H1 (cell line): Measurements from ENCODE around the gene EIF4A3. TPM values are rescaled to one million over a fixed set of nuclear protein-coding genes. Genes with fewer than 3 reads are reported as not detected.

Experiments
- CTCF ChIA-PET: fragments of 300-600 bp; sonication (Branson Sonifier 250); formaldehyde crosslinking; loops from one replicate; lab custom pipeline; 2021; ENCODE audit not compliant: partially characterized antibody; lab: Charles Lee
- POLR2A ChIA-PET: fragments of 300-600 bp; sonication (Branson Sonifier 250); formaldehyde crosslinking; loops from one replicate; lab custom pipeline; 2021; ENCODE audit warnings: inconsistent platforms; ENCODE audit not compliant: partially characterized antibody; lab: Charles Lee
- DNase-seq, 2 experiments: peaks; one replicate each; pipeline versions ENCODE4 v3.0.0 to v3.0.0-alpha.2; 2010 to 2022; ENCODE audit warnings: low spot score in 2 of 2, low read depth in 1 of 2, mixed read lengths in 1 of 2
- FAIRE-seq: peaks from 2 replicates; lab custom pipeline; 2011; peaks lifted over from hg19 to GRCh38; lab: Jason Lieb, UNC
- H2AFZ ChIP-seq: 2 replicates; pipeline ENCODE4 v1.8.1; 2012; ENCODE audit warnings: low read length, inconsistent platforms
- H2AK5ac ChIP-seq: 2 replicates; pipeline ENCODE4 v1.6.1; 2013; ENCODE audit warnings: low read depth, low read length
- H2BK120ac ChIP-seq: replicated peaks from 2 replicates; pipeline ENCODE3; 2013; ENCODE audit warnings: low read depth, low read length, inconsistent platforms
- H2BK12ac ChIP-seq: 2 replicates; pipeline ENCODE4 v1.6.1; 2013; ENCODE audit warnings: low read depth, low read length
- H2BK15ac ChIP-seq: 2 replicates; pipeline ENCODE4 v1.6.1; 2013; ENCODE audit warnings: low read length
- H2BK20ac ChIP-seq: 2 replicates; pipeline ENCODE4 v1.6.1; 2013; ENCODE audit warnings: low read length
- H2BK5ac ChIP-seq: 2 replicates; pipeline ENCODE4 v1.6.1; 2013; ENCODE audit warnings: low read depth, low read length
- H3K14ac ChIP-seq: 2 replicates; pipeline ENCODE4 v1.6.1; 2013; ENCODE audit warnings: inconsistent platforms; ENCODE audit not compliant: insufficient read length
- H3K18ac ChIP-seq: 2 replicates; pipeline ENCODE4 v1.6.1; 2013; ENCODE audit warnings: low read length; ENCODE audit errors: extremely low read depth
- H3K23ac ChIP-seq: 2 replicates; pipeline ENCODE4 v1.6.1; 2013; ENCODE audit warnings: inconsistent platforms; ENCODE audit not compliant: insufficient read length
- H3K23me2 ChIP-seq: 2 replicates; pipeline ENCODE4 v1.6.1; 2013; ENCODE audit warnings: low read depth, low read length
- H3K27ac ChIP-seq: 2 replicates; pipeline ENCODE4 v1.6.1; 2011; ENCODE audit warnings: low read depth, low read length, inconsistent platforms
- H3K27me3 ChIP-seq, 4 experiments: replicated peaks in 1 of 4; 1 replicate in 1 of 4; 2 replicates in 3 of 4; pipeline versions ENCODE4 v1.6.1 to v1.8.1; 2011 to 2013; ENCODE audit warnings: low read length in 3 of 4, mild to moderate bottlenecking in 3 of 4, inconsistent platforms in 2 of 4, mixed read lengths in 2 of 4, moderate library complexity in 1 of 4; ENCODE audit not compliant: control insufficient read depth in 3 of 4, insufficient read depth in 3 of 4; ENCODE audit errors: extremely low read depth in 1 of 4
- H3K36me3 ChIP-seq, 4 experiments: 2 replicates each; pipeline versions ENCODE4 v1.6.1 to v1.8.1; 2011 to 2013; ENCODE audit warnings: mild to moderate bottlenecking in 4 of 4, low read length in 3 of 4, moderate library complexity in 2 of 4, control low read depth in 1 of 4, inconsistent platforms in 1 of 4; ENCODE audit not compliant: insufficient read depth in 4 of 4, control insufficient read depth in 2 of 4
- H3K4ac ChIP-seq: replicated peaks from 2 replicates; pipeline ENCODE3; 2013; ENCODE audit warnings: low read length, low read depth, mixed read lengths, inconsistent platforms; ENCODE audit not compliant: insufficient read length
- H3K4me1 ChIP-seq, 4 experiments: replicated peaks in 1 of 4; 1 replicate in 1 of 4; 2 replicates in 3 of 4; pipeline versions ENCODE4 v1.6.1 to v1.8.1; 2011 to 2013; ENCODE audit warnings: low read length in 3 of 4, inconsistent platforms in 2 of 4, mixed read lengths in 1 of 4; ENCODE audit not compliant: insufficient read depth in 4 of 4, control insufficient read depth in 3 of 4
- H3K4me2 ChIP-seq, 2 experiments: 2 replicates each; pipeline versions ENCODE4 v1.6.1 to v1.8.1; 2011 to 2013; ENCODE audit warnings: low read depth in 2 of 2, low read length in 2 of 2, control low read depth in 1 of 2, inconsistent platforms in 1 of 2, mild to moderate bottlenecking in 1 of 2; ENCODE audit not compliant: insufficient read depth in 1 of 2
- H3K4me3 ChIP-seq, 4 experiments: fragments of 200-600, 300-600 bp in 1 of 4; sonication (generic), shearing (Covaris generic), sonication (Bioruptor Twin) in 1 of 4; 2 replicates each; pipeline versions ENCODE4 v1.5.1 to v1.8.1; 2011 to 2016; ENCODE audit warnings: low read length in 4 of 4, low read depth in 3 of 4, control low read depth in 2 of 4, inconsistent platforms in 2 of 4, mild to moderate bottlenecking in 2 of 4, mixed read lengths in 1 of 4, moderate library complexity in 1 of 4; ENCODE audit not compliant: insufficient read depth in 2 of 4; ENCODE audit errors: extremely low read depth in 1 of 4
- H3K56ac ChIP-seq: replicated peaks from 2 replicates; pipeline ENCODE3; 2013; ENCODE audit warnings: low read depth, mild to moderate bottlenecking, mixed read lengths, low read length, inconsistent platforms; ENCODE audit not compliant: insufficient read length
- H3K79me1 ChIP-seq: 2 replicates; pipeline ENCODE4 v1.6.1; 2013; ENCODE audit warnings: low read depth, low read length, control low read depth
- H3K79me2 ChIP-seq, 2 experiments: 2 replicates each; pipeline versions ENCODE4 v1.6.1 to v1.8.1; 2012 to 2013; ENCODE audit warnings: low read length in 2 of 2, mild to moderate bottlenecking in 2 of 2, inconsistent platforms in 1 of 2; ENCODE audit not compliant: insufficient read depth in 2 of 2, control insufficient read depth in 1 of 2
- H3K9ac ChIP-seq, 4 experiments: replicated peaks in 1 of 4; 1 replicate in 1 of 4; 2 replicates in 3 of 4; pipeline versions ENCODE4 v1.6.1 to v1.8.1; 2011 to 2013; ENCODE audit warnings: low read depth in 3 of 4, low read length in 3 of 4, control low read depth in 2 of 4, mild to moderate bottlenecking in 2 of 4, moderate library complexity in 2 of 4, inconsistent platforms in 1 of 4; ENCODE audit errors: extremely low read depth in 1 of 4
- H3K9me3 ChIP-seq, 2 experiments: 2 replicates each; pipeline versions ENCODE4 v1.6.1 to v1.8.1; 2012 to 2013; ENCODE audit warnings: mild to moderate bottlenecking in 2 of 2, moderate library complexity in 2 of 2, control low read depth in 1 of 2, inconsistent platforms in 1 of 2, low read depth in 1 of 2, low read length in 1 of 2, mixed read lengths in 1 of 2; ENCODE audit not compliant: insufficient read depth in 2 of 2
- H4K20me1 ChIP-seq, 2 experiments: replicated peaks in 1 of 2; 2 replicates each; pipeline versions ENCODE3 to v1.8.1; 2011 to 2013; ENCODE audit warnings: inconsistent platforms in 2 of 2, low read length in 2 of 2, mild to moderate bottlenecking in 1 of 2; ENCODE audit not compliant: insufficient read depth in 2 of 2, control insufficient read depth in 1 of 2
- H4K5ac ChIP-seq: 2 replicates; pipeline ENCODE4 v1.6.1; 2013; ENCODE audit warnings: low read length, low read depth, mixed read lengths, inconsistent platforms; ENCODE audit not compliant: insufficient read length
- H4K8ac ChIP-seq: 2 replicates; pipeline ENCODE4 v1.8.0; 2013; ENCODE audit warnings: mild to moderate bottlenecking, moderate library complexity, low read length, inconsistent platforms; ENCODE audit not compliant: insufficient read depth; ENCODE audit errors: extremely low read depth
- H4K91ac ChIP-seq: replicated peaks from 2 replicates; pipeline ENCODE3; 2013; ENCODE audit warnings: low read length, mixed read lengths, inconsistent platforms; ENCODE audit not compliant: insufficient read length
- ASH2L ChIP-seq: fragments of 200-600, 300-600 bp; sonication (generic); IDR thresholded peaks from one replicate; pipeline ENCODE4 v1.7.1; 2017; ENCODE audit warnings: low read length
- CHD2 ChIP-seq: IDR thresholded peaks from 2 replicates; pipeline ENCODE4 v1.6.1; 2012; ENCODE audit warnings: low read length, improper control_type of control experiment
- EP300 ChIP-seq, 2 experiments: IDR thresholded peaks; 1 replicate in 1 of 2; 2 replicates in 1 of 2; pipeline ENCODE4 v1.6.1; 2011 to 2012; ENCODE audit warnings: low read depth in 2 of 2, low read length in 2 of 2, mild to moderate bottlenecking in 2 of 2, borderline replicate concordance in 1 of 2, inconsistent platforms in 1 of 2, moderate library complexity in 1 of 2
- RBBP5 ChIP-seq: IDR thresholded peaks from 2 replicates; pipeline ENCODE4 v1.7.1; 2012; ENCODE audit warnings: low read depth, mild to moderate bottlenecking, inconsistent platforms, low read length, moderate library complexity, borderline replicate concordance
- RFX5 ChIP-seq: IDR thresholded peaks from 2 replicates; pipeline ENCODE4 v1.6.1; 2011; ENCODE audit warnings: low read depth, low read length, improper control_type of control experiment, borderline replicate concordance
- TCF12 ChIP-seq: IDR thresholded peaks from 2 replicates; pipeline ENCODE4 v1.6.1; 2011; ENCODE audit warnings: low read depth, mild to moderate bottlenecking, low read length
- YY1 ChIP-seq: IDR thresholded peaks from 2 replicates; pipeline ENCODE4 v1.6.1; 2011; ENCODE audit warnings: low read depth, mild to moderate bottlenecking, low read length
- WGBS, 2 experiments: shearing (Covaris generic) in 1 of 2; methylation state at CpG; one replicate each; pipeline versions ENCODE4 v1.1.6 to v1.1.7; 2013 to 2015; ENCODE audit warnings: low lambda C conversion rate in 2 of 2, mixed read lengths in 2 of 2, inconsistent platforms in 1 of 2, low coverage in 1 of 2, missing lambda C conversion rate in 1 of 2; ENCODE audit not compliant: insufficient replicate concordance in 2 of 2, insufficient coverage in 1 of 2, insufficient read length in 1 of 2; ENCODE audit errors: extremely low coverage in 1 of 2, missing lambda C conversion rate in 1 of 2; 5-methylcytosine and 5-hydroxymethylcytosine counted together
- polyA plus RNA-seq, 7 experiments: library from polyadenylated mRNA; depleted of rRNA in 3 of 7; stranded (reverse) in 5 of 7; unstranded in 2 of 7; fragments of >200 nt in 5 of 7; fragments of 200-250 nt in 2 of 7; gene quantifications; 1 replicate in 5 of 7; 2 replicates in 1 of 7; 4 replicates in 1 of 7; pipeline versions ENCODE4 v1.2.1 to v1.2.3, GENCODE V29; 2011 to 2013; ENCODE audit warnings: missing spikeins in 2 of 7, mixed read lengths in 2 of 7
- total RNA-seq: library from RNA; stranded (reverse); fragmentation: NEBNext Ultra II Directional; extraction: Animal tissue kit (Norgen Biotek cat#: 25700); gene quantifications from 2 replicates; pipeline ENCODE4 v1.2.1, GENCODE V29; 2021
- TF ChIP-seq, protein P1 (sequence below): IDR thresholded peaks from 2 replicates; pipeline ENCODE4 v1.6.1; 2011; ENCODE audit warnings: low read depth, mild to moderate bottlenecking, low read length; ENCODE audit not compliant: insufficient read depth
- TF ChIP-seq, protein P2 (sequence below): IDR thresholded peaks from 2 replicates; pipeline ENCODE4 v1.6.1; 2011; ENCODE audit warnings: low read length, improper control_type of control experiment

Gene EIF4A3
- total and polyA plus RNA-seq, 2 of the 8 experiments (the other 6 are each of a cell fraction or from before 2014, with no cell fraction given) = 142 to 146 TPM

DNA sequence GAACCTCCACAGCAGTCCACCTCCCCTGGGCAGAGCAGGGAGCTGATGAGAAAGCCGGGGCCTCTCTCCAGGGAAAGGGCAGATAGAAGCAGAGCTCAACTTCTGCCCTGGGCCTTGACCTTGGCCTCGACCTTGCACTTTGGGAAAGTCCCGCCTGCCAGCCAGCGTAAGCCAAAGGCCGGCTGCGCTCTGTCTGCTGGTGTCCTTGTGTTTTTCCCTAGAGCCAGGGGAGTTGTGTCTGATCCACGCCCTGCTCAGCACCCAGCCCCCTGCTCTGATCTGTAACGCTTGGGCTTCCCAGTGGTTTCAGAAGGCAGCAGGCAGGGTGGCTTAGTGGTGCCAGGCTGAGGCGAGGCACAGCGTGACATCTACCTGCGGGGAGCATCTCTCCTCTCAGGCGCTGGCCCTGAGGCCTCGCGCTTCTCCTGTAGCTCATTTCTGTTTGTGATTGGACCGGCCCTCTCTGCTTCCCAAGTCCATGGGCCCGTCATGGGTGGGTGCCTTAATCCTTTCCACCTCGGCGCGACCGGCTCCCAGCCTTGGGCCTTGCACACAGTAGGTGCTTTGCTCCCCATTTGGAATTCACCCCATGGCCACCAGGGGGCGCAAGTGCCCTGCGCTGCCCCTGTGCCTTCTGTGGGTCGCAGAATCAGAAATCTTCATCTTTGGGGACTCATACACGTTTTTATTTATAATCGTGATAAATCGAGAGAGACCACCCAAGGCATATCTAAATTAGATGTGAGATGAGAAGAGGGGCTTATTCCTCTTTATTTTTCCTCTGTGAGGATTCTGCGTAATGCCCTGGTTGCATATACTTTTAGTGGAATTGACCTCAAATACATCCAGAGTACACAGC is 49.0 kb upstream of the EIF4A3 start:
- Histone ChIP-seq H3K4ac (no peak overlapping the region), H3K79me1 (no peaks in the 10 kb centered on the region), H2BK12ac (no peak overlapping the region), H3K23me2 (no peaks in the 10 kb centered on the region), H3K56ac (no peak overlapping the region), H3K79me2 (no peaks in the 10 kb centered on the region), H4K20me1 (peaks cover 0 to 1% of the 10 kb centered on the region in 2 experiments), H2AFZ (no peak overlapping the region), H2AK5ac (no peak overlapping the region), H2BK15ac (0 out of 2 replicates have a peak overlapping the region, but pooled peaks have one; percentile 53), H4K91ac (no peak overlapping the region), H2BK120ac (no peak overlapping the region), H3K9me3 (peaks cover 0 to 2% of the 10 kb centered on the region in 2 experiments; a peak in 1 of 4 replicates), H3K23ac (no peak overlapping the region), H2BK20ac (no peak overlapping the region), H3K27ac (no peak overlapping the region; the same call in 1 of the 2 replicates), H3K4me2 (no peak overlapping the region), H3K14ac (no peak overlapping the region), H3K36me3 (no peaks in the 10 kb centered on the region), H3K27me3 (no peaks in the 10 kb centered on the region; a peak in 1 of 7 replicates), H3K18ac (no peak overlapping the region), H3K4me1 (peaks cover 0 to 4% (median 0%) of the 10 kb centered on the region in 4 experiments; a peak in 2 of 7 replicates), H3K9ac (no peak overlapping the region), H4K5ac (no peak overlapping the region), H3K4me3 (no peak overlapping the region), H4K8ac (0 out of 2 replicates have a peak overlapping the region, but pooled peaks have one; percentile 15), H2BK5ac (no peak overlapping the region)
- ChIA-PET POLR2A (interaction anchor here (1.0 to 1.8 kb wide), 7 partner anchors 8 to 92 kb away, joined by 3 to 5 read pairs (median 3); no protein-coding TSS in a partner anchor), CTCF (interaction anchor here (0.6 to 8.0 kb wide), 70 partner anchors 11 to 446 kb away, joined by 3 to 90 read pairs (median 4); partner anchors contain the start of genes CARD14 and GAA)
- DNase-seq (peak in 1 of 2 experiments; percentile 90), FAIRE-seq (no peak)
- 70% methylated on average over 27 of the region's 27 CpGs; no CpG with 5 or more reads in 1 of the 2 experiments for WGBS, 2 experiments
- TF ChIP-seq RBBP5 (no peak), CHD2 (no peak), TCF12 (no peak), RFX5 (no peak), ASH2L (no peak), EP300 (IDR thresholded peaks at IDR 0.05; ENCODE audit: borderline replicate concordance in 1 of 2, low read depth in 2 of 2, low read length in 2 of 2) (no peak), YY1 (0 out of 2 replicates have a peak, but pooled peaks have one; percentile 38)
- TF ChIP-seq, protein P1, sequence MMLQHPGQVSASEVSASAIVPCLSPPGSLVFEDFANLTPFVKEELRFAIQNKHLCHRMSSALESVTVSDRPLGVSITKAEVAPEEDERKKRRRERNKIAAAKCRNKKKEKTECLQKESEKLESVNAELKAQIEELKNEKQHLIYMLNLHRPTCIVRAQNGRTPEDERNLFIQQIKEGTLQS = no peak
- TF ChIP-seq, protein P2, sequence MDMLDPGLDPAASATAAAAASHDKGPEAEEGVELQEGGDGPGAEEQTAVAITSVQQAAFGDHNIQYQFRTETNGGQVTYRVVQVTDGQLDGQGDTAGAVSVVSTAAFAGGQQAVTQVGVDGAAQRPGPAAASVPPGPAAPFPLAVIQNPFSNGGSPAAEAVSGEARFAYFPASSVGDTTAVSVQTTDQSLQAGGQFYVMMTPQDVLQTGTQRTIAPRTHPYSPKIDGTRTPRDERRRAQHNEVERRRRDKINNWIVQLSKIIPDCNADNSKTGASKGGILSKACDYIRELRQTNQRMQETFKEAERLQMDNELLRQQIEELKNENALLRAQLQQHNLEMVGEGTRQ = no peak
